ENCODE results near the gene CLDN11.

Gene CLDN11

GRCh38 chr3:170420307-170420821, 1.7 kb downstream of the CLDN11 start:
- no peak for DNase-seq (ENCODE audit: extremely low read depth, low read depth)

DNA sequence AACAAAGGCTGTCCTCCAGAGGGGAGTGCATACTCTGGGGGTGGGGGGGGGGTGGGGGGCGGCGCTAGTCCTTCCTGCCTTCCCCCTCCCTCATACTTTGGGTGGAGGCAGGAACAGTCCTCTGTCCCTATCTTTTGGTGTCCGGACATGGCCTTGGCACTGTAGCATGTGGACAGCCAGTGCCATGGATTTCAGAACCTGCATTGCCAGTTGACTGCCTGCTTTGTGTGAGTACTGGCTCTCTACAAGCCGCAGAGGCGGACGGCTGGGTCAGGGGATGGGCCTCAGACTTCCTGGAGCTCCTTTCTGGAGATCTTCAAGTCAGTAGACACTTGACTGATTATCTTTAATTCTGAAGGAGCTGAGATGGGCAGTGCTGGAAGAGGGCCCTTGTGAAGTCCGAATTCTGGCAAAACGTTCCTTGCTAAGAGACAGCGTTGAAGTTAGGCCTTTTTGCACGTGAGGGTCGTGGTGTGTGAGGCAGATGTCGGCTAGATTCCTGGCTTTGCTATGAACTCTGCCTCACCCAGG, 2.5 kb downstream of the CLDN11 start:
- no peak for DNase-seq (ENCODE audit: extremely low read depth, low read depth)
- TF ChIP-seq CTCF (IDR thresholded peaks at IDR 0.05; ENCODE audit: low read depth, low read length): no peak

More at GRCh38 chr3:170420307-170420821, 1.7 kb downstream of the CLDN11 start:
- no peak for TF ChIP-seq CTCF (IDR thresholded peaks at IDR 0.05; ENCODE audit: low read depth, low read length)

DNA sequence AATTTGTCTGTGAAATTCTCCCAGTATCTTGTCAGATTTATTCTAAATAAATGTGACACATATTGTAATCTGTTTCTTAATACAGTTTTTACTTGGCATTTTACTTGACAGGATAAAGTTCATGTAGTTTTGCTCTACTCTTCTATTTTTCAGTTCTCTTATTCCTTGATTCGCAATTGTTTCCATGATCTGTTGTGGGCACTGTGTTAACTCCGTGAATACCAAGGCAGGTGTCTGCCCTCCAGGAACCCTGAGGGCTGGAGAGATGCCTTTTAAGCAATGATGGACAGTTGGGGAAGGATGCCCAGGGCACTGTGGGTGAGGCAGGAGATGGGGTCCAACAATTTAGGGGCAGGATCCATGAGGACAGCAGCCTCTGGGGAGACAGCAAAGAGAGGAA, 3.1 kb downstream of the CLDN11 start:
- no peak for DNase-seq (ENCODE audit: extremely low read depth, low read depth)
- no peak for TF ChIP-seq CTCF (IDR thresholded peaks at IDR 0.05; ENCODE audit: low read depth, low read length)

DNA sequence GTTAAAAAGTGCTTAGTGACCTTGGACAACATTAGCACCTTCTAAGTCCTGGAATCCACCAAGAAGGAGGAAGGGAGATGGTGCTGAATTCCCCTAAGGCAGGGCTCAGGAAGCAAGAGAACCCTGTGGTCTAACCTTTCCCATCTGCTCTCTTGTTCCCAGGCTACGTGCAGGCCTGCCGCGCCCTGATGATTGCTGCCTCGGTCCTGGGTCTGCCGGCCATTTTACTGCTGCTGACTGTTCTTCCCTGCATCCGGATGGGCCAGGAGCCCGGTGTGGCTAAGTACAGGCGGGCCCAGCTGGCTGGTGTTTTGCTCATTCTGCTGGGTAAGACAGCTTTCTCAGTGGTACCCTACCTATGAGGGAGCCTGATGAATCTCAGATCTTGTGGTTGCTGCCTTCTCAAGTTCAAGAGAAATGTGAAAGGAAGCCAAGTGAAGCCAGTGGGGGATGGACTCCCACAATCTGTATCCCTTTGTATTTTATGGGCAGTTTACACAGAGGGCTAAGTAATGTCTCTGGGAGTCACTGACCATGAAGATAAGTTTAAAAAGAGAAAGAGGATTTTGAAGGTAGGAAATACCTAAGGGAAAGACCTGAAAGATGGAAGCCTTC, 4.4 kb downstream of the CLDN11 start:
- no peak for DNase-seq (ENCODE audit: extremely low read depth, low read depth)
- TF ChIP-seq CTCF (IDR thresholded peaks at IDR 0.05; ENCODE audit: low read depth, low read length): no peak

DNA sequence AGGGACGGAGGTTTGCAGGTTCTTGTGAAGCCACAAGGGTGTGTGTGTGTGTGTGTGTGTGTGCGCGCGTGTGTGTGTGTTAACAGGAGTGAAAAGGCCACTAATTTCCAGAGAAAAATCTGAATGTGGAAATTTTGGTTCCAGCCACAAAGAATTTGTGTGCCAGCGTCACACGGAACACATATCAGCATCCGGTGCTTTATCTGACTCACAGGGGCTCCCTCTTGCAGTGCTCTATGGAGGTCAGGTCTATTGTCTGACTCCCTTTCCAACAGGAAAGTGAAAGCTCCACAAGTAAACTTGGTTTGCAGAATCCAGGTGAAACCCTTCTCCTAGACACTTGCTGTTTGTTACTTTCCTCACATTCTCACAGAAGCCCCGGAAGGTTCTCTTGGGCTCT, 6.2 kb downstream of the CLDN11 start:
- no peak for DNase-seq (ENCODE audit: extremely low read depth, low read depth)
- TF ChIP-seq CTCF (IDR thresholded peaks at IDR 0.05; ENCODE audit: low read depth, low read length): no peak

DNA sequence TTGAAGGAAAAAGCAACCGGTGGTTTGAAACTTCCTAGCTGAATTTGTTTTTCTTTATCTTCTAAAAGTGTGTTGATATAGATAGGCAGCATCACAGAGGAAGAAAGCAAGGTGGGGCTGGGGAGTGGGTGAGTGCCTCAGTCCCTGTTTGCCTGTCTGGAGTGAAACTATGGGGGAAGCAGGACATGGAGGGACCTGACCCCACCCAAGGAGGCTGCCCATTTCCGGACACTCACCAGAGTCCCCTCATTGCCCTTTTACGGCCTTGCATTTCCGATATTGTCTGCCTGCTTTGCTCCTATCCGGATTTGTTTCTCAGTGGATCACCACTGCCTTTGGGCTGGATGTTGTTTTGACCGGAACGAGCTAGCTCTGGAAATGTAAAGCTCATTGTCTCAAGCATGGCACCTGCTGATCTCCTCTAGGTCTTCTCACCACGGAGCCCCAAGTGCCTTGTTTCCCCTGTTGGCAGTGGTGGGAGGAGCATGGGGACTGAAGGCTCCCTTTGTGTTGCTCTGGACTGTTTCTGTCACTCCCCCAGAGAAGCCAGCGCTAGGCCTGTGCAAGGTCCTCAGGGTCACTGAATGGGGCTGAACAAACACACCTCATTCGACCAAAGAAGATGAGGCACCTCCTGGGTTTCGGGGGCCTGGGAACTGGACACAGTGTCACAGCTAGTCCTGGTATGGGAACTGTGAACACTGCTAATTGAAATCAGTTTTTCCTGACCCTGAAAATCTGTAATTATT, 7.0 kb downstream of the CLDN11 start:
- DNase-seq (ENCODE audit: extremely low read depth, low read depth): no peak
- TF ChIP-seq CTCF (IDR thresholded peaks at IDR 0.05; ENCODE audit: low read depth, low read length): no peak

- TF ChIP-seq CTCF (IDR thresholded peaks at IDR 0.05; ENCODE audit: low read depth, low read length): no peak
- DNase-seq (ENCODE audit: extremely low read depth, low read depth): no peak
Observed at GRCh38 chr3:170426240-170426797, 7.7 kb downstream of the CLDN11 start.
